DMS153 (cell line): ENCODE results near the gene CNTNAP2.
A peak's percentile ranks its signal among the peaks of the same experiment; 100 is the strongest.

Experiments
- DNase-seq: peaks from one replicate; lab custom pipeline; 2025; lab: John Stamatoyannopoulos, UW

Gene CNTNAP2

GRCh38 chr7:146591976-146592375 is 475.4 kb downstream of the CNTNAP2 start:
- DNase-seq, result no peak

GRCh38 chr7:146606628-146607027 is 490.0 kb downstream of the CNTNAP2 start:
- no peak for DNase-seq

GRCh38 chr7:146619641-146620040 is 503.0 kb downstream of the CNTNAP2 start:
- no peak for DNase-seq

- no peak for DNase-seq
These were observed 510.3 kb downstream of the CNTNAP2 start for GRCh38 chr7:146626912-146627311.

- peak; percentile 99 for DNase-seq
These were observed 518.8 kb downstream of the CNTNAP2 start for GRCh38 chr7:146635205-146636032.

GRCh38 chr7:146636033-146636356 is 519.4 kb downstream of the CNTNAP2 start:
- DNase-seq, result no peak

GRCh38 chr7:146636581-146636980 is 520.0 kb downstream of the CNTNAP2 start:
- DNase-seq, result no peak

- no peak for DNase-seq
These were observed 522.7 kb downstream of the CNTNAP2 start for GRCh38 chr7:146639291-146639690.

GRCh38 chr7:146641491-146641890 is 524.9 kb downstream of the CNTNAP2 start:
- DNase-seq, result no peak

- DNase-seq, result no peak
These were observed 528.9 kb downstream of the CNTNAP2 start for GRCh38 chr7:146645383-146645976.

- DNase-seq, result no peak
These were observed 530.8 kb downstream of the CNTNAP2 start for GRCh38 chr7:146647445-146647844.

GRCh38 chr7:146652176-146652575 is 535.6 kb downstream of the CNTNAP2 start:
- DNase-seq, result no peak

- peak; percentile 56 for DNase-seq
These were observed 537.4 kb downstream of the CNTNAP2 start for GRCh38 chr7:146654048-146654447.

- DNase-seq, result peak; percentile 93
These were observed 539.6 kb downstream of the CNTNAP2 start for GRCh38 chr7:146655928-146656797.

GRCh38 chr7:146656988-146657387 is 540.4 kb downstream of the CNTNAP2 start:
- no peak for DNase-seq

GRCh38 chr7:146658604-146659003 is 542.0 kb downstream of the CNTNAP2 start:
- no peak for DNase-seq

- no peak for DNase-seq
These were observed 543.1 kb downstream of the CNTNAP2 start for GRCh38 chr7:146659732-146660131.

GRCh38 chr7:146660839-146661238 is 544.2 kb downstream of the CNTNAP2 start:
- no peak for DNase-seq

- no peak for DNase-seq
These were observed 544.8 kb downstream of the CNTNAP2 start for GRCh38 chr7:146661435-146661834.

GRCh38 chr7:146661929-146662328 is 545.3 kb downstream of the CNTNAP2 start:
- DNase-seq, result no peak

GRCh38 chr7:146665023-146665422 is 548.4 kb downstream of the CNTNAP2 start:
- DNase-seq, result no peak

GRCh38 chr7:146670532-146670931 is 553.9 kb downstream of the CNTNAP2 start:
- no peak for DNase-seq

- DNase-seq, result no peak
These were observed 564.9 kb downstream of the CNTNAP2 start for GRCh38 chr7:146681487-146681886.
